GM18858 (cell line): ENCODE data around the gene OR1F1.
"Not testable (repeated sequence)": the region's sequence is repeated elsewhere in the genome, so short reads cannot be mapped to it uniquely, and the experiment has no call there.

Source experiments
- ATAC-seq: cut with Tn5 transposase; IDR thresholded peaks from one replicate; pipeline ENCODE4 v1.9.1; 2021; ENCODE audit not compliant: unreplicated experiment

Gene OR1F1

DNA sequence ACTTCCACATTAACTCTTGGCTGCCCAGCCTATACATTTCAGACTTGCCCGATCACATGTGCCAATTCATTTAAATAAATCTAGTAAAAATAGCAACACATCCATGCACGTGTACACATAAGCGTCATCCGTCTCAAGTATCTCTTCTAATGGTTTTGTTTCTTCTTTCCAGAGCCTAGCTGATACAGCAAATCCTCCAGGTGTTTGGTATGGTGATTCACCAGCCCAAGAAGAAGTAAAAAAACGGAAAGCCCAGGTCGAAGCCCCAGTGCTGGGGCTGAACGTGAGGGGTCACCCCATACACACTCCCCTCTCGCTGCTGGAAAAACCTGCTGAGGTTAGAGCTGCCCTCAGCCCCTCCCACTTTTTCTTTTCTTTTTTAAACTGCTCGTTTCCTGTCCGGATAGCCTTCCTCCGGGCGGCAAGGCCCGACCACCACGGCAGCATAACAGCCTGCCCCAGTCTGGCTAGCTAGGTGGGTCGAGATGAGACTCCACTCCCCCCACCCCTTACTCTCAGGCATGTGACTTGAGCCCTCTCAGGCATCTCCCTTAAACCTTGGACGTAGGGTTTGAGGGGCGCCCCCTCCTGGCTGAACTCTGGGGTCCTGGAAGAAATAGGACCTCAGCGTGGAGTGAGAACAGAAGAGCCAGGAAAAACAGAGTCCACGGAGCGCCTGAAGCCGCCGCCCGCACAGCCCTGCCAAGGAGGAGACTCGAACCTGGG, 13.9 kb upstream of the OR1F1 start:
- ATAC-seq = no peak

GRCh38 chr16:3174618-3175148, 13.3 kb upstream of the OR1F1 start:
- no peak for ATAC-seq

DNA sequence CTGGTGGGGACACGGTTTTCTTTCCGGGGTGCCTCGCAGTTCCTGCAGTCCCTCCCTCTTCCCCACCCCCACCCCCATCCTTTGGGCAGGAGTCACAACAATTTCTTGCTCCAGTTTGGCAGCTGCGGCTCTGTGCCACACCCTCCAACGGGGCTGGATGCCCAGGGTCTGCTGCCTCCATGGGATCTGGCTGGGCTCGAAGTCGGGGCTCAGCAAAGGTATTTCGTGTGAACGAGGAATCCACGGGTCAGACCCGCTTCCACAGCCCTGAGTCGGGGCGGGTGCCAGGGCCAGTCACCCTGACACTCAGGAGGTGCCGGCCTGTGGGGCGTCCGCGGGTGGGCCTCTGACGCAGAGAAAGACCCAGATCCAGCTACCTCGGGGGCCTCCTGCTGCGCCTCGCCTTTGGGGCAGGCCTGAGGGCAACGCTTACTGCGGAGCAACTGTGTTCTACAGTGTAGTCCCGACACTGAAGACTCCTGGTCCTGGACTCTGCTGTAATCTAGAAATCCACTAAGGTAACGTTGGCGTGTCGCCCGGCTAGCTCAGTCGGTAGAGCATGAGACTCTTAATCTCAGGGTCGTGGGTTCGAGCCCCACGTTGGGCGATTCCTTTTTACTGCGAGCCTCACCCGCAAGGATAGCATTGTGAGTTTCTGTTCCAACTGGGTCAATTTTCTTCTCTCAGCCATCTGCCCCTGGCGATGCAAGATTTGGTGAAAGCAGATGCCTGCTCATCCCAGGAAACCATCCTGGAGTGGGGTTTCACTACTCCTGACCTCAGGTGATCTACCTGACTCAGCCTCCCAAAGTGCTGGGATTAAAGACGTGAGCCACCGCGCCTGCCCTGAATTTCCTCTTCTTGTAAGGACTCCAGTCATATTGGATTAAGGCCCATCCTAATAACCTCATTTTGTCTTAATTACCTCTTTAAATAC, 12.6 kb upstream of the OR1F1 start:
- no peak for ATAC-seq

DNA sequence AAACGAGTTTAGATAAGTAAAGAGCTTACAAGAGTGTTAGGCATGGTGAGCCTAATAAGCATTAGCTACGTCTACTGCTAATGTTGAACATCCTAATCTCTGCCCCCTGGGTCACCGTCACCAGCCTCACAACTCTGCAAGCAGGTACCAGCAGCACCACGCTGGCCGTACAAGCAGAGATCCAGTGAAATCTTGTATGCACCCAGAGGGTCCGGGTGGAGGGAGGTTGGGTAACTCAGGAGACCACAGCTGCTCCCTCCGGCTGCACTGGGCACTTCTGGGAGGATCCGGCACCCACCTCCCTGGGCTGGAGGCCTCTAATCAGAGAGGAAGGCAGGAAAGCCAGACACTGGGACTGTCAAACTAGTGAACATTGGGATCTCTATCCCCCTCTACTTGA, 8.4 kb upstream of the OR1F1 start:
- ATAC-seq = no peak

GRCh38 chr16:3180445-3180878, 7.5 kb upstream of the OR1F1 start:
- ATAC-seq = no peak

- not testable (repeated sequence) for ATAC-seq
Observed at GRCh38 chr16:3182293-3182607, 5.8 kb upstream of the OR1F1 start.

DNA sequence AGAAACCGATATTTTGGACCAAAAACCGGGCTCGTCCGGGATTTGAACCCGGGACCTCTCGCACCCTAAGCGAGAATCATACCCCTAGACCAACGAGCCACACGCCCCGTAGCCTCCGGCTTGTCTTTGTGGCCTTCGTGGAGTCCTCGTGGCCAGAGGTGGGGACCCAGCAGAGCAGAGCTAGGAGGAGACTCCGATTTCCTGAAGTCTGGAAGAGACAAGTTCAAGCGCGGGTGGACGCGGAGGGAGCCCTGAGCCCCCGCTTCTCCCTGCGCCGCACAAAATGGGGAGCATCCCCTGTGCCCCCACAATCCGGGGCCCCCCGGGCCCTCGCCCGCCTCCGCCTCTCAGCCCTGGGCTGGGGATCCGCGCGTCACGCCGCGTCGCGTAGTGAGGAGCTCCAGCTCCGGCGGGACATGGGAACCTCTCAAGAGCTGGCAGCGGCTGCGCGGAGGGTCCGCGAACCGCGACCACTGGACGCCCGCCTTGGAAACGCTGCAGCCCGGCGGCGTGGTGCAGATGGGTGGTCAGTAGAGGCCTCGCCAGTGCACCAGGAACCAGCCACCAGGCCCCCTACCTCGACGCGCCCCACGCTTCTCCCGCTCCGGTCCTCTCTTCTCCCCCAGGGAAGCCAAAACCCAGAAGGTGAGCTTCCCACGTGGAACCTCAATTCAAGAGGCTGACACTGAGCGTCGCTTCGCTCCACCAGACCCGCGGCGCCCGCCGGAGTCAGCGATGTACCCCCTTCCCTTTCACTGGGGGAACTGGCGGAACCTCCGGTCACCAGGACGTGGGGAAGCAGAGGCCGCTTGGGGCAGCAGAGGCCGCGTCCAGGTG, 5.2 kb upstream of the OR1F1 start:
- ATAC-seq = no peak

GRCh38 chr16:3183445-3184139, 4.4 kb upstream of the OR1F1 start:
- no peak for ATAC-seq

- ATAC-seq = no peak
Observed at GRCh38 chr16:3186946-3187690, 886 bp upstream of the OR1F1 start.

DNA sequence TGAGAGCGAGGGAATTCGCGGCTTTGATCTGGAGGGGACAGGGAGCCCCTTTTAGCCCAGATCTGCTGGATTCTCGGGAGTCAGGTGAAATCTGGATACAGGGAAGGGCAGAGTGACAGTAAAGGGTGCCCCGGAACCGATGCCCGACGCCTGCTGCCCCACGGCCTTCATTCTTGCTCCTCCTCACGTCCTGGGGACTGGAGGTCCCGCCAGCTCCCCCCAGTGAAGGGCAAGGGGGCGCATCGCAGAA, 596 bp downstream of the OR1F1 start:
- ATAC-seq = no peak

GRCh38 chr16:3188925-3189825, 1.2 kb downstream of the OR1F1 start:
- ATAC-seq = no peak

- ATAC-seq = no peak
Observed at GRCh38 chr16:3189869-3190268, 1.9 kb downstream of the OR1F1 start.

- no peak for ATAC-seq
Observed at GRCh38 chr16:3190949-3191353, 2.9 kb downstream of the OR1F1 start.

- ATAC-seq = no peak
Observed at GRCh38 chr16:3192476-3193019, 4.5 kb downstream of the OR1F1 start.

GRCh38 chr16:3193221-3194212, 5.5 kb downstream of the OR1F1 start:
- ATAC-seq = no peak

- ATAC-seq = no peak
Observed at GRCh38 chr16:3194792-3195191, 6.8 kb downstream of the OR1F1 start.

GRCh38 chr16:3195975-3196374, 8.0 kb downstream of the OR1F1 start:
- ATAC-seq = no peak
